Breast epithelium (tissue), 4 donors: ENCODE measurements around the gene ASAP2. TPM values are rescaled to one million over a fixed set of nuclear protein-coding genes. Genes with fewer than 3 reads are reported as not detected.

Source experiments
- DNase-seq, 2 donors: peaks; one replicate each; pipeline ENCODE4 v3.0.0-alpha.2; 2019; ENCODE audit warnings: low spot score in 2 of 2
- H3K27ac ChIP-seq, 2 donors: fragments of 200-600 bp; sonication (generic) in 1 of 2; one replicate each; pipeline ENCODE4 v1.5.1; 2016 to 2019; ENCODE audit warnings: mild to moderate bottlenecking in 1 of 2
- H3K27me3 ChIP-seq, 2 donors: fragments of 200-600 bp; sonication (generic) in 1 of 2; one replicate each; pipeline versions ENCODE4 v1.5.1 to v1.6.0; 2017 to 2019; ENCODE audit warnings: control low read depth in 1 of 2, mild to moderate bottlenecking in 1 of 2
- H3K36me3 ChIP-seq: fragments of 200-600 bp; one replicate; pipeline ENCODE4 v1.5.1; 2019
- H3K4me1 ChIP-seq, 2 donors: fragments of 200-600 bp; sonication (generic); one replicate each; pipeline ENCODE4 v1.5.1; 2016 to 2019; ENCODE audit warnings: control low read depth in 1 of 2
- H3K4me3 ChIP-seq, 3 donors: fragments of 200-600 bp; sonication (generic); 1 replicate in 2 of 3; 2 replicates in 1 of 3; pipeline ENCODE4 v1.5.1; 2016 to 2019; ENCODE audit warnings: mild to moderate bottlenecking in 3 of 3, moderate library complexity in 2 of 3
- H3K9me3 ChIP-seq, 2 donors: fragments of 200-600 bp; sonication (generic) in 1 of 2; one replicate each; pipeline ENCODE4 v1.5.1; 2016 to 2019; ENCODE audit warnings: control low read depth in 1 of 2
- CTCF ChIP-seq, 3 donors: fragments of 450-650 bp; IDR thresholded peaks; one replicate each; pipeline ENCODE4 v1.5.1; 2016 to 2017; ENCODE audit warnings: antibody characterized with exemption in 3 of 3, mild to moderate bottlenecking in 3 of 3, moderate library complexity in 3 of 3
- POLR2A ChIP-seq: fragments of 450-650 bp; IDR thresholded peaks from one replicate; pipeline ENCODE4 v1.6.1; 2016; ENCODE audit warnings: antibody characterized with exemption, mild to moderate bottlenecking, moderate library complexity
- POLR2AphosphoS5 ChIP-seq, 3 donors: sonication (generic); formaldehyde crosslinking; IDR thresholded peaks; one replicate each; pipeline ENCODE4 v1.6.1; 2017; ENCODE audit warnings: antibody characterized with exemption in 3 of 3
- intact Hi-C: fragments of 100-400 bp; cut with DNase I; formaldehyde crosslinking; loops from one replicate; pipeline ENCODE4 v1.15.1; 2023; ENCODE audit warnings: low total_unique reads
- total RNA-seq, 3 donors: library from RNA; depleted of rRNA; stranded (reverse); fragments of >200 nt; gene quantifications; one replicate each; pipeline ENCODE4 v1.1.0, GENCODE V29; 2016

Gene ASAP2
- total RNA-seq, 3 donors from 2014 or later: 14.5 to 24.2 (median 21.0) TPM

- H3K9me3 ChIP-seq: no peaks in the 10 kb centered on the region
- intact Hi-C loops: no loop called here
- no peak overlapping the region for H3K4me3 ChIP-seq
- no peak overlapping the region for H3K27ac ChIP-seq
- peaks cover 3% of the 10 kb centered on the region for H3K36me3 ChIP-seq
- no peak for DNase-seq
- no peaks in the 10 kb centered on the region for H3K27me3 ChIP-seq
- no peaks in the 10 kb centered on the region for H3K4me1 ChIP-seq
- TF ChIP-seq POLR2A (no peak), CTCF (IDR thresholded peaks at IDR 0.05) (no peak), POLR2AphosphoS5 (IDR thresholded peaks at IDR 0.05) (no peak)
These were observed 149.6 kb downstream of the ASAP2 start for GRCh38 chr2:9356261-9356660.

- H3K27ac ChIP-seq: no peak overlapping the region
- no peak for TF ChIP-seq POLR2AphosphoS5 (IDR thresholded peaks at IDR 0.05)
- no peak for TF ChIP-seq POLR2A
- TF ChIP-seq CTCF (IDR thresholded peaks at IDR 0.05): no peak
- H3K9me3 ChIP-seq: no peaks in the 10 kb centered on the region
- H3K36me3 ChIP-seq: no peaks in the 10 kb centered on the region
- DNase-seq: no peak
- no peak overlapping the region for H3K4me3 ChIP-seq
- no peaks in the 10 kb centered on the region for H3K27me3 ChIP-seq
- intact Hi-C loops: no loop called here
- no peaks in the 10 kb centered on the region for H3K4me1 ChIP-seq
These were observed 152.2 kb downstream of the ASAP2 start for GRCh38 chr2:9358846-9359245.

GRCh38 chr2:9359463-9359862, 152.9 kb downstream of the ASAP2 start:
- Histone ChIP-seq H3K4me1 (no peaks in the 10 kb centered on the region), H3K36me3 (no peaks in the 10 kb centered on the region), H3K27ac (no peak overlapping the region), H3K27me3 (no peaks in the 10 kb centered on the region), H3K9me3 (no peaks in the 10 kb centered on the region), H3K4me3 (no peak overlapping the region)
- no peak for DNase-seq
- no peak for TF ChIP-seq CTCF (IDR thresholded peaks at IDR 0.05)
- TF ChIP-seq POLR2AphosphoS5 (IDR thresholded peaks at IDR 0.05): no peak
- no peak for TF ChIP-seq POLR2A
- intact Hi-C loops: no loop called here

- Histone ChIP-seq H3K27ac (no peak overlapping the region), H3K36me3 (no peaks in the 10 kb centered on the region), H3K27me3 (no peaks in the 10 kb centered on the region)
These were observed 153.5 kb downstream of the ASAP2 start for GRCh38 chr2:9360110-9360509.

GRCh38 chr2:9360701-9361100, 154.1 kb downstream of the ASAP2 start:
- intact Hi-C loops: no loop called here
- no peaks in the 10 kb centered on the region for H3K27me3 ChIP-seq
- no peak for DNase-seq
- H3K36me3 ChIP-seq: no peaks in the 10 kb centered on the region
- TF ChIP-seq POLR2A: no peak
- no peak for TF ChIP-seq CTCF (IDR thresholded peaks at IDR 0.05)
- TF ChIP-seq POLR2AphosphoS5 (IDR thresholded peaks at IDR 0.05): no peak
- H3K4me3 ChIP-seq: no peak overlapping the region
- no peaks in the 10 kb centered on the region for H3K9me3 ChIP-seq
- H3K27ac ChIP-seq: no peak overlapping the region
- no peaks in the 10 kb centered on the region for H3K4me1 ChIP-seq

More at GRCh38 chr2:9360110-9360509, 153.5 kb downstream of the ASAP2 start:
- Histone ChIP-seq H3K9me3 (no peaks in the 10 kb centered on the region), H3K4me3 (no peak overlapping the region), H3K4me1 (no peaks in the 10 kb centered on the region)
- no peak for DNase-seq
- intact Hi-C loops: no loop called here
- TF ChIP-seq CTCF (IDR thresholded peaks at IDR 0.05) (no peak), POLR2AphosphoS5 (IDR thresholded peaks at IDR 0.05) (no peak), POLR2A (no peak)
